HG02798 (cell line): ENCODE results near the gene ZNF83.
"Not testable (repeated sequence)": the region's sequence is repeated elsewhere in the genome, so short reads cannot be mapped to it uniquely, and the experiment has no call there.

Experiments used
- ATAC-seq: cut with Tn5 transposase; IDR thresholded peaks from one replicate; pipeline ENCODE4 v1.9.1; 2021; ENCODE audit warnings: mild to moderate bottlenecking; ENCODE audit not compliant: unreplicated experiment, poor library complexity

ZNF83 gene

GRCh38 chr19:52637718-52638585, at the start of gene ZNF83:
Gene ZNF83 (minus strand): TSS chr19:52638355.
- peak; percentile 96 for ATAC-seq

GRCh38 chr19:52687684-52688083, 49.5 kb upstream of the ZNF83 start:
- no peak for ATAC-seq

- ATAC-seq, result no peak
Measured at GRCh38 chr19:52685811-52686210, 47.7 kb upstream of the ZNF83 start.

GRCh38 chr19:52681216-52681615, 43.1 kb upstream of the ZNF83 start:
- ATAC-seq, result not testable (repeated sequence)

- ATAC-seq, result no peak
Measured at GRCh38 chr19:52679598-52679997, 41.4 kb upstream of the ZNF83 start.

GRCh38 chr19:52675239-52675638, 37.1 kb upstream of the ZNF83 start:
- not testable (repeated sequence) for ATAC-seq

- ATAC-seq, result no peak
Measured at GRCh38 chr19:52673014-52673413, 34.9 kb upstream of the ZNF83 start.

- no peak for ATAC-seq
Measured at GRCh38 chr19:52670046-52670445, 31.9 kb upstream of the ZNF83 start.

- ATAC-seq, result no peak
Measured at GRCh38 chr19:52669586-52669985, 31.4 kb upstream of the ZNF83 start.

- ATAC-seq, result no peak
Measured at GRCh38 chr19:52667972-52668371, 29.8 kb upstream of the ZNF83 start.

GRCh38 chr19:52666506-52666905, 28.4 kb upstream of the ZNF83 start:
- ATAC-seq, result no peak

- ATAC-seq, result no peak
Measured at GRCh38 chr19:52665529-52665928, 27.4 kb upstream of the ZNF83 start.

GRCh38 chr19:52665027-52665426, 26.9 kb upstream of the ZNF83 start:
- ATAC-seq, result no peak

GRCh38 chr19:52664461-52664860, 26.3 kb upstream of the ZNF83 start:
- ATAC-seq, result no peak

- ATAC-seq, result no peak
Measured at GRCh38 chr19:52662631-52663030, 24.5 kb upstream of the ZNF83 start.

- no peak for ATAC-seq
Measured at GRCh38 chr19:52660981-52661380, 22.8 kb upstream of the ZNF83 start.

GRCh38 chr19:52659013-52659412, 20.9 kb upstream of the ZNF83 start:
- no peak for ATAC-seq

- ATAC-seq, result no peak
Measured at GRCh38 chr19:52658595-52658994, 20.4 kb upstream of the ZNF83 start.

GRCh38 chr19:52653161-52653560, 15.0 kb upstream of the ZNF83 start:
- ATAC-seq, result no peak

GRCh38 chr19:52651956-52652355, 13.8 kb upstream of the ZNF83 start:
- ATAC-seq, result no peak

GRCh38 chr19:52648336-52649016, 10.3 kb upstream of the ZNF83 start:
- no peak for ATAC-seq
